HEK293 (cell line): ENCODE measurements around the gene PBRM1.

Experiments used
- CTCF ChIA-PET: fragments of 350-600 bp; formaldehyde crosslinking; extraction: SDS; loops from one replicate; lab custom pipeline; 2021; ENCODE audit warnings: antibody characterized with exemption; lab: Yijun Ruan, JAX
- POLR2A ChIA-PET: fragments of 300-600 bp; formaldehyde crosslinking; extraction: SDS; loops from one replicate; lab custom pipeline; 2020; ENCODE audit warnings: antibody characterized with exemption, inconsistent platforms; lab: Yijun Ruan, JAX
- H3K27ac ChIP-seq: fragments of 200-500 bp; sonication (Bioruptor generic); 2 replicates; pipeline ENCODE4 v1.5.1; 2014; ENCODE audit warnings: low read depth, low read length, control low read depth, inconsistent platforms; ENCODE audit errors: extremely low read depth
- H3K36me3 ChIP-seq, 2 experiments: fragments of 200-500 bp in 1 of 2; sonication (Bioruptor generic) in 1 of 2; 1 replicate in 1 of 2; 2 replicates in 1 of 2; pipeline ENCODE4 v1.5.1; 2014 to 2017; ENCODE audit warnings: inconsistent platforms in 2 of 2, low read length in 2 of 2; ENCODE audit not compliant: control insufficient read depth in 2 of 2, insufficient read depth in 1 of 2
- H3K4me1 ChIP-seq: fragments of 200-500 bp; sonication (Bioruptor generic); 2 replicates; pipeline ENCODE4 v1.5.1; 2014; ENCODE audit warnings: mild to moderate bottlenecking, low read length, inconsistent platforms; ENCODE audit not compliant: control insufficient read depth, insufficient read depth
- H3K4me3 ChIP-seq: 2 replicates; pipeline ENCODE4 v1.5.1; 2011; ENCODE audit warnings: low read depth, mild to moderate bottlenecking, control low read depth, low read length, moderate library complexity
- H3K9me3 ChIP-seq: fragments of 200-500 bp; sonication (Bioruptor generic); 2 replicates; pipeline ENCODE4 v1.5.1; 2014; ENCODE audit warnings: low read depth, low read length, inconsistent platforms; ENCODE audit not compliant: control insufficient read depth, insufficient read depth
- GFI1B ChIP-seq: fragments of 450-650 bp; formaldehyde crosslinking; IDR thresholded peaks from 2 replicates; pipeline ENCODE4 v1.5.1; 2016; ENCODE audit warnings: missing biosample characterization, missing genetic modification characterization
- GLI4 ChIP-seq: fragments of 450-650 bp; formaldehyde crosslinking; IDR thresholded peaks from 2 replicates; pipeline ENCODE4 v1.5.1; 2016; ENCODE audit warnings: missing biosample characterization, missing genetic modification characterization
- MYNN ChIP-seq: fragments of 450-650 bp; formaldehyde crosslinking; IDR thresholded peaks from 2 replicates; pipeline ENCODE4 v1.5.1; 2016; ENCODE audit warnings: missing biosample characterization, missing genetic modification characterization, borderline replicate concordance
- SCRT2 ChIP-seq: fragments of 450-650 bp; formaldehyde crosslinking; IDR thresholded peaks from 2 replicates; pipeline ENCODE4 v1.5.1; 2016; ENCODE audit warnings: missing biosample characterization, missing genetic modification characterization
- SP3 ChIP-seq: fragments of 450-650 bp; formaldehyde crosslinking; IDR thresholded peaks from 2 replicates; pipeline ENCODE4 v1.5.1; 2016; ENCODE audit warnings: missing biosample characterization, missing genetic modification characterization
- ZBTB11 ChIP-seq: fragments of 450-650 bp; formaldehyde crosslinking; conservative IDR thresholded peaks from 2 replicates; pipeline ENCODE4 v1.5.1; 2016; ENCODE audit warnings: low read depth, missing biosample characterization, missing genetic modification characterization
- ZFHX2 ChIP-seq: fragments of 450-650 bp; formaldehyde crosslinking; conservative IDR thresholded peaks from 2 replicates; pipeline ENCODE4 v1.5.1; 2016; ENCODE audit warnings: missing biosample characterization, missing genetic modification characterization
- ZFP41 ChIP-seq: fragments of 450-650 bp; formaldehyde crosslinking; IDR thresholded peaks from 2 replicates; pipeline ENCODE4 v1.5.1; 2016; ENCODE audit warnings: missing biosample characterization, missing genetic modification characterization, borderline replicate concordance
- ZNF174 ChIP-seq: fragments of 450-650 bp; formaldehyde crosslinking; IDR thresholded peaks from 2 replicates; pipeline ENCODE4 v1.5.0; 2017; ENCODE audit warnings: missing biosample characterization, mild to moderate bottlenecking, missing genetic modification characterization
- ZNF211 ChIP-seq: fragments of 450-650 bp; formaldehyde crosslinking; IDR thresholded peaks from 2 replicates; pipeline ENCODE4 v1.5.1; 2016; ENCODE audit warnings: low read depth, missing biosample characterization, missing genetic modification characterization
- ZNF223 ChIP-seq: fragments of 450-650 bp; formaldehyde crosslinking; IDR thresholded peaks from 2 replicates; pipeline ENCODE4 v1.5.1; 2016; ENCODE audit warnings: missing biosample characterization, missing genetic modification characterization
- ZNF266 ChIP-seq: fragments of 450-650 bp; formaldehyde crosslinking; IDR thresholded peaks from 2 replicates; pipeline ENCODE4 v1.5.1; 2016; ENCODE audit warnings: missing biosample characterization, missing genetic modification characterization, low read depth
- ZNF274 ChIP-seq, 2 experiments: fragments of 200-500 bp in 1 of 2; fragments of 450-650 bp in 1 of 2; sonication (Bioruptor generic) in 1 of 2; formaldehyde crosslinking in 1 of 2; IDR thresholded peaks; 2 replicates each; pipeline versions ENCODE4 v1.5.1 to v1.6.1; 2014 to 2016; ENCODE audit warnings: borderline replicate concordance in 1 of 2, inconsistent platforms in 1 of 2, low read length in 1 of 2, missing biosample characterization in 1 of 2, missing genetic modification characterization in 1 of 2
- ZNF433 ChIP-seq: fragments of 450-650 bp; formaldehyde crosslinking; IDR thresholded peaks from 2 replicates; pipeline ENCODE4 v1.5.1; 2016; ENCODE audit warnings: missing biosample characterization, missing genetic modification characterization, low read depth
- ZNF473 ChIP-seq: fragments of 450-650 bp; formaldehyde crosslinking; IDR thresholded peaks from 2 replicates; pipeline ENCODE4 v1.5.1; 2017; ENCODE audit warnings: missing biosample characterization, missing genetic modification characterization
- ZNF521 ChIP-seq: fragments of 450-650 bp; formaldehyde crosslinking; IDR thresholded peaks from 2 replicates; pipeline ENCODE4 v1.5.1; 2017; ENCODE audit warnings: missing biosample characterization, mild to moderate bottlenecking, missing genetic modification characterization
- ZNF571 ChIP-seq: fragments of 450-650 bp; formaldehyde crosslinking; IDR thresholded peaks from 2 replicates; pipeline ENCODE4 v1.5.0; 2017; ENCODE audit warnings: missing biosample characterization, missing genetic modification characterization
- ZNF580 ChIP-seq: fragments of 450-650 bp; formaldehyde crosslinking; IDR thresholded peaks from 2 replicates; pipeline ENCODE4 v1.5.1; 2016; ENCODE audit warnings: missing biosample characterization, missing genetic modification characterization
- ZNF654 ChIP-seq: fragments of 450-650 bp; formaldehyde crosslinking; IDR thresholded peaks from 2 replicates; pipeline ENCODE4 v1.5.1; 2016; ENCODE audit warnings: low read depth, missing biosample characterization, missing genetic modification characterization
- ZNF660 ChIP-seq: fragments of 450-650 bp; IDR thresholded peaks from 2 replicates; pipeline ENCODE4 v1.5.1; 2018; ENCODE audit warnings: missing biosample characterization, mild to moderate bottlenecking, missing genetic modification characterization
- ZNF677 ChIP-seq: fragments of 450-650 bp; IDR thresholded peaks from 2 replicates; pipeline ENCODE4 v1.5.0; 2018; ENCODE audit warnings: missing biosample characterization, mild to moderate bottlenecking, missing genetic modification characterization, moderate library complexity
- ZNF837 ChIP-seq: fragments of 450-650 bp; formaldehyde crosslinking; IDR thresholded peaks from 2 replicates; pipeline ENCODE4 v1.5.1; 2016; ENCODE audit warnings: missing biosample characterization, missing genetic modification characterization
- ZSCAN18 ChIP-seq: fragments of 450-650 bp; formaldehyde crosslinking; IDR thresholded peaks from 2 replicates; pipeline ENCODE4 v1.5.1; 2016; ENCODE audit warnings: missing biosample characterization, missing genetic modification characterization
- TF ChIP-seq, protein P1 (sequence below): fragments of 450-650 bp; formaldehyde crosslinking; IDR thresholded peaks from 2 replicates; pipeline ENCODE4 v1.5.1; 2016; ENCODE audit warnings: missing biosample characterization, missing genetic modification characterization
- TF ChIP-seq, protein P2 (sequence below): fragments of 450-650 bp; formaldehyde crosslinking; IDR thresholded peaks from 2 replicates; pipeline ENCODE4 v1.5.1; 2016; ENCODE audit warnings: missing biosample characterization, missing genetic modification characterization

PBRM1 gene

DNA sequence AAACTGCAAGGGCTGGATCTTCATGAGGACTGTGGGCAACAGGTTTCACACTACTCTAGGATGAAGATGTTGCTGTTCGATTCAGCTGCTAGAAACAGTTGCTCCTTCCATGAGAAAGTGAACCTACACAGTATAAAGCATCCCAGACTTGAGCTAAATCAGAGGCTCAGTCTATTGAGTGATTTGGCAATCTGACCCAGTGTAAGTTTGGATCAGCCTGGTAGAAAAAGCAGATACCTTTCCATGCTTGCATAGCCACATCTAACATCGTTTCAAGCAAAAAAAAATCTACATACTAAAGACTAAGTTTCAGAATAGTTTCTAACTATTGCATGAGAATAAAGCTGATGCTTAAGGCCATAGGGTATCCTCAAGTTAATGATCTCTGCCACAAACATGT is 144.7 kb downstream of the PBRM1 start:
- POLR2A ChIA-PET: interaction anchor here (0.6 kb wide), 1 partner anchor 96 kb away, joined by 3 read pairs; no protein-coding TSS in a partner anchor

GRCh38 chr3:52539010-52539653 is 146.6 kb downstream of the PBRM1 start:
- H3K36me3 ChIP-seq: peaks cover 0 to 35% of the 10 kb centered on the region in 2 experiments; a peak in 2 of 3 replicates
- ChIA-PET CTCF (interaction anchor here (0.6 kb wide), 2 partner anchors 308 to 1085 kb away, joined by 3 read pairs; no protein-coding TSS in a partner anchor), POLR2A (no interaction called here)
- no peak for TF ChIP-seq MYNN (tag by site-specific recombination)
- no peak for TF ChIP-seq ZSCAN18 (tag by site-specific recombination)
- TF ChIP-seq GLI4 (tag by site-specific recombination): no peak
- no peak for TF ChIP-seq ZBTB11 (tag by site-specific recombination)
- TF ChIP-seq ZNF521 (tag by site-specific recombination): no peak
- TF ChIP-seq ZFP41 (tag by site-specific recombination): no peak
- TF ChIP-seq ZNF174 (tag by site-specific recombination): no peak
- no peak for TF ChIP-seq ZNF211 (tag by site-specific recombination)
- TF ChIP-seq ZNF223: no peak
- TF ChIP-seq ZNF580 (tag by site-specific recombination): no peak
- no peak for TF ChIP-seq ZNF654 (tag by site-specific recombination)
- no peak for TF ChIP-seq ZFHX2 (tag by site-specific recombination)
- no peak for TF ChIP-seq ZNF571
- no peak for TF ChIP-seq ZNF433
- TF ChIP-seq ZNF660 (tag by site-specific recombination): no peak
- TF ChIP-seq SP3 (tag by site-specific recombination): no peak
- no peak for TF ChIP-seq ZNF266
- no peak for TF ChIP-seq ZNF473
- no peak overlapping the region for H3K27ac ChIP-seq
- H3K4me3 ChIP-seq: no peak overlapping the region
- no peaks in the 10 kb centered on the region; the same call in 1 of the 2 replicates for H3K4me1 ChIP-seq
- H3K9me3 ChIP-seq: no peaks in the 10 kb centered on the region

More for the DNA sequence above, 144.7 kb downstream of the PBRM1 start:
- Histone ChIP-seq H3K4me1 (no peaks in the 10 kb centered on the region), H3K4me3 (no peak overlapping the region), H3K9me3 (no peaks in the 10 kb centered on the region), H3K27ac (no peak overlapping the region), H3K36me3 (peaks cover 0 to 44% of the 10 kb centered on the region in 2 experiments; a peak in 2 of 3 replicates)
- CTCF ChIA-PET: no interaction called here
- TF ChIP-seq ZNF677 (tag by site-specific recombination): no peak
- TF ChIP-seq, protein P1, sequence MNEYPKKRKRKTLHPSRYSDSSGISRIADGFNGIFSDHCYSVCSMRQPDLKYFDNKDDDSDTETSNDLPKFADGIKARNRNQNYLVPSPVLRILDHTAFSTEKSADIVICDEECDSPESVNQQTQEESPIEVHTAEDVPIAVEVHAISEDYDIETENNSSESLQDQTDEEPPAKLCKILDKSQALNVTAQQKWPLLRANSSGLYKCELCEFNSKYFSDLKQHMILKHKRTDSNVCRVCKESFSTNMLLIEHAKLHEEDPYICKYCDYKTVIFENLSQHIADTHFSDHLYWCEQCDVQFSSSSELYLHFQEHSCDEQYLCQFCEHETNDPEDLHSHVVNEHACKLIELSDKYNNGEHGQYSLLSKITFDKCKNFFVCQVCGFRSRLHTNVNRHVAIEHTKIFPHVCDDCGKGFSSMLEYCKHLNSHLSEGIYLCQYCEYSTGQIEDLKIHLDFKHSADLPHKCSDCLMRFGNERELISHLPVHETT (tag by site-specific recombination): no peak
- TF ChIP-seq, protein P2, sequence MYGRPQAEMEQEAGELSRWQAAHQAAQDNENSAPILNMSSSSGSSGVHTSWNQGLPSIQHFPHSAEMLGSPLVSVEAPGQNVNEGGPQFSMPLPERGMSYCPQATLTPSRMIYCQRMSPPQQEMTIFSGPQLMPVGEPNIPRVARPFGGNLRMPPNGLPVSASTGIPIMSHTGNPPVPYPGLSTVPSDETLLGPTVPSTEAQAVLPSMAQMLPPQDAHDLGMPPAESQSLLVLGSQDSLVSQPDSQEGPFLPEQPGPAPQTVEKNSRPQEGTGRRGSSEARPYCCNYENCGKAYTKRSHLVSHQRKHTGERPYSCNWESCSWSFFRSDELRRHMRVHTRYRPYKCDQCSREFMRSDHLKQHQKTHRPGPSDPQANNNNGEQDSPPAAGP: no peak
- TF ChIP-seq ZNF837 (tag by site-specific recombination): no peak
- no peak for TF ChIP-seq ZNF274 (IDR thresholded peaks at IDR 0.05; ENCODE audit: low read length)
- no peak for TF ChIP-seq ZNF274 (tag by site-specific recombination; IDR thresholded peaks at IDR 0.05; ENCODE audit: borderline replicate concordance)
- TF ChIP-seq SCRT2 (tag by site-specific recombination): peak; percentile 76
- TF ChIP-seq GFI1B: no peak
- TF ChIP-seq ZNF211 (tag by site-specific recombination): no peak
